TTC549 (cell line): Measurements from ENCODE around the gene NFATC2IP.

Source experiments
- FAIRE-seq: peaks from 2 replicates; lab custom pipeline; 2012; peaks lifted over from hg19 to GRCh38; lab: Jason Lieb, UNC

Gene NFATC2IP

DNA sequence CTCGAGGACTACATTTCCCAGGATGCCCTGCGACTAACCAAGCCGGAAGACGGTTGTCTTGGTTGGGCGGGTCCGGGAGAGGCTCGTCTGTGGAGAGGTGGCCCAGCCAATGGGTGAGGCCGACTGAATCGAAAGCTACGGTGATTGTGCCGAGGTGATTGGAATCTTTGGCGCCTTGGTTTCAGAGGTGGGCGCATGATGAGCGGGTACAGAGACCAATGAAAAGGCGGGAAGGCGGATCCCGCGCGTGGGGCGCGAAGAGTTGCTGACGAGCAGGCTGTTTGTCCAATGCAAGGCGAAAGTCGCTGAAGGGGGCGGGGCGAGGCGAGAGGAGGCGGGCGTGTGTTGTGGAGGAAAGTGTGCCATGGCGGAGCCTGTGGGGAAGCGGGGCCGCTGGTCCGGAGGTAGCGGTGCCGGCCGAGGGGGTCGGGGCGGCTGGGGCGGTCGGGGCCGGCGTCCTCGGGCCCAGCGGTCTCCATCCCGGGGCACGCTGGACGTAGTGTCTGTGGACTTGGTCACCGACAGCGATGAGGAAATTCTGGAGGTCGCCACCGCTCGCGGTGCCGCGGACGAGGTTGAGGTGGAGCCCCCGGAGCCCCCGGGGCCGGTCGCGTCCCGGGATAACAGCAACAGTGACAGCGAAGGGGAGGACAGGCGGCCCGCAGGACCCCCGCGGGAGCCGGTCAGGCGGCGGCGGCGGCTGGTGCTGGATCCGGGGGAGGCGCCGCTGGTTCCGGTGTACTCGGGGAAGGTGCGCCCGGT, at the start of gene NFATC2IP:
TSS of gene NFATC2IP (plus strand) at position 290 of the 762 bp plus-strand sequence. CDS start at position 365, 75 bp downstream.
- FAIRE-seq: peak; percentile 92

DNA sequence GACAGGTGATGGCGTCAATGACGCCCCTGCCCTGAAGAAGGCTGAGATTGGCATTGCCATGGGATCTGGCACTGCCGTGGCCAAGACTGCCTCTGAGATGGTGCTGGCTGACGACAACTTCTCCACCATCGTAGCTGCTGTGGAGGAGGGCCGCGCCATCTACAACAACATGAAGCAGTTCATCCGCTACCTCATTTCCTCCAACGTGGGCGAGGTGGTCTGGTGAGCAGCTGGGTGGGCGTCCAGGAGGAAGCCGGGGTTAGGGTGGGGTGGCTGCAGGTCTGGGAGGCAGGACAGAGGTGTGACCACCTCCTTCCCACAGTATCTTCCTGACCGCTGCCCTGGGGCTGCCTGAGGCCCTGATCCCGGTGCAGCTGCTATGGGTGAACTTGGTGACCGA, 48.9 kb upstream of the NFATC2IP start:
- FAIRE-seq: no peak

- FAIRE-seq: no peak
Measured at GRCh38 chr16:28902909-28903308, 47.8 kb upstream of the NFATC2IP start.

GRCh38 chr16:28903344-28904042, 47.2 kb upstream of the NFATC2IP start:
- no peak for FAIRE-seq

DNA sequence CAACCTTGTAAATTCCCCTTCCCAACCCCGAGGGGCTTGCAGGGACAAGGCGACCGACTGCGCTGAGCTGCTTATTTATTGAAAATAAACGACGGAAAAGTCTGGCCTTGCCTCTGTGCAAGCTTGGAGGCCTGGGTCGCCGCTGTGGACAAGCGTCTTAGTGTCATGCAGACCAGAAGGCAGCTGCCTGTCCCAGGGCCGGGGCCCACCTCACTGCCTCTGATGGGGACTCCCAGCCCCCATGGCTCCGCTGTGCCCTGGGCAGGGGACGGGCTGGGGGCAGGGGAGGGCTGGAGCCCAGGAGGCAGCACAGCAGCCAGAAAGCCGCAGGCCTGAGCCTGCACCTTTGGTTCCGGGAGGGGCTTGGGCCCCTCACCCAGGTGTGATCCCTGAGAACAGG, 46.4 kb upstream of the NFATC2IP start:
- FAIRE-seq: no peak

- no peak for FAIRE-seq
Measured at GRCh38 chr16:28904828-28905227, 45.9 kb upstream of the NFATC2IP start.

DNA sequence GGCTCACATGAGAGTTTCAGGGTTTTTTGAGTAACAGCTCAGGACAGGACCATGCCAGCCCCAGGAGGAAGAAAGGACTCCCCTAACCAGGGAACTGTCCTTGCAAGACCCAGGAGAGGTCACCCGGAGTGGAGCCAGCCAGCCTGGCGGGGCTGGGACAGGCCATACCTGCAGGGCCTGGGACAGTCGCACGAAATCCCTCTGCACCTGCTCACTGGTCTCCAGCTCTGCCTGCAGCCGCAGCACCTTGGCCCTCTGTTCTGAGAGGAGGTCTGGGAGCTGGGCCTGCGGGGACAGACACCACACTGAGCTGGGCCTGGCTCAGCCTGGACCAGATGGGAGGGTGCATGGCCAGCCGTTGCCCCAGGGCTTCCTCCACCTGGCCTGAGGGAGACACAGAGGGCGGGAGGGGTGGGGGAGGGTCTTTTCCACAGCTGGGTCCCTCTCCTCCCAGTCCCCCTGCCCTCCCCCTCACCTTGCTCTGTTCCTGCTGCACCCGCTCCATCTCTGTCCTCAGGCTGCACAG, 45.4 kb upstream of the NFATC2IP start:
- no peak for FAIRE-seq

DNA sequence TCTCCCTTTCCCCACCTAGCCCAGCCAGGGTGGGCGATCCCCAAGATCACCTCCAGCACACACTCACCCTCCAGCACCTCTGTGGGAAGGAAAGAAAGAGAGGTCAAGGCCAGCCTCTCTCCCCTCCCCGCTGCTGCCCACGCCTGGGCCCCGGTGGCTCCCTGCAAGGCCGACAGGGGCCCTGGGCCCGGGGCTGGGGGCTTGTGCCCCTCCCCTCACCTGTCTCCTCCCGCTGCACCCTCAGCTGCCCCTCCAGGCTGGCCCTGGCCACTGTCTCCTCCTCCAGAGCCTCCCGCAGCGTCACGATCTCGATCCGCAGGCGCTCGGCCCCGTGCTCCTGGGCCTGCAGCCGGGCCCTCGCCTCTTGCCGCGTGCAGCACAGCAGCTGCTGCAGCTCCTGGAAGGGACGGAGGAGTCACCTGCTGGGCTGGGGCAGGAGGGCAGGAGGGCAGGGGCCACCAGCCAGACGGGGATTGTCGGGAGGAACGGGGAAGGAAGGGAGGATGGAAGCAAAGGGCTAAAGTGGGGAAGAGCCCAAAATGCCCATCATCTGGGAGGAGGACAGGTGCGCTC, 44.9 kb upstream of the NFATC2IP start:
- no peak for FAIRE-seq

GRCh38 chr16:28910086-28911031, 40.4 kb upstream of the NFATC2IP start:
- no peak for FAIRE-seq

- no peak for FAIRE-seq
Measured at GRCh38 chr16:28912558-28912957, 38.2 kb upstream of the NFATC2IP start.

DNA sequence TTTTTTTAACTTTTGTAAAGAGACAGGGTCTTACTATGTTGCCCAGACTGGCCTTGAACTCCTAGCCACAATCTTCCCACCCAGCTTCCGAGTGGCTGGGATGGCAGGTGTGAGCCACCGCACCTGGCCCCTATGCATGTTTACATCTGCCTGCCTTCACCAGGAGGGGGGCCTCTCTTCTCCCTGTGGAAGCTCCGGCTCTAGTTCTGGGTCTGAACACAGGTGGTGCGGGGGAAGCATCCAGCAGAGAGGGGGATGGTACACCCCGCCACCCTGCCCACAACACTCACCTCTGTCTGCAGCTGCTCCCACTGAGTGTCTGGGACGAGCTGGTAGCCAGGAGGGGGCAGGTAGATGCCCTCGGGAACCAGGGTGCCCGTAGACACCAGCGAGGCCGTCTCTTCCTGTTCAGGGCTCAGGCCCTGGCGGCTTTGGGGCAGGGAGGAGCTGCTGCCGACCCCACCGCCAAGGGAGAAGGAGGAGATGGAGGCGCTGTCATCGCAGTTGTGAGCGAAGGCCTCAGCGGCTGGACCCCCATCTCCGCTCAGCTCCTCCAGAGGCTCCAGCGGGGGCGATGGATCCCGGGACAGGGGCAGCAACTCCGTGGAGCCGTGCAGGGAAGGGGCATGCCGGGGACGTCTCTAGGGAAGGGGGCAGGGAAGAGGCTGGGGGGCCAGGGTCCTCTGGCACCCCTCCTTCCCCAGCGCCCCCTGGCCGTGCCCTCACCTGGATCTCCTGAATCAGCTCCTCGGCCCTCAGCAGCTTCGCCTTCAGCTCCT, 36.6 kb upstream of the NFATC2IP start:
- no peak for FAIRE-seq

DNA sequence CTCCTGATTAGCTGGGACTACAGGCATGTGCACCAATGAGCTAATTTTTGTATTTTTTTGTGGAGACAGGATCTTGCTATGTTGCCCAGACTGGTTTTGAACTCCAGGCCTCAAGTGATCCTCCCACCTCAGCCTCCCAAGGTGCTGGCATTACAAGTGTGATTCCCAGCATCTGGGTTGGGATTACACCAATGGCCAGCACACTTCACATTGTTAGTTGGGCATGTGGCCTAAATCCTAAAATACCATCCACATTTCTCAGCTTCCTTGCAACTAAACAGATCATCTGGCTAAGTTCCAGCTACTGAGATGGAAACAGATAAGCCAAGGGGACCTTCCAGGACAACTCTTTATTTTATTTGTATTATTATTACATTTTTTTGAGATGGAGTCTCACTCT, 35.6 kb upstream of the NFATC2IP start:
- no peak for FAIRE-seq

DNA sequence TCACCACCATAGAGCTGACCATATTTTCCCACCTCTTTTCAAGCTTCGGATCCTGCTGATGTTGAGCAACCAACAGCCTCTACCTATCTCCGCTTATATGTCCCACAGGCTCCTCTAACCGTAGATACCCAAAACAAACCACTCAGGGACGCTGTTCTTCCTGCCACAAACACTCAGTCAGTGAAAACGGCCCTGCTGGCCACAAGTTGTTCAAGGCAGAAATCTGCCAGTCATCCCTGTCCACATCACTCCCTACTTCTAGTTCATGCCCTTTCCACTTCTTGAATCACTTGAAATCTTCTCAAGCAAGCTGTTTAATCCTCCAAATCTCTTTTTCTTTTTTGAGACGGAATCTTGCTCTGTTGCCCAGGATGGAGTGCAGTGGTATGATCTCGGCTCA, 33.6 kb upstream of the NFATC2IP start:
- FAIRE-seq: no peak

- no peak for FAIRE-seq
Measured at GRCh38 chr16:28918698-28919097, 32.0 kb upstream of the NFATC2IP start.

GRCh38 chr16:28923231-28923587, 27.5 kb upstream of the NFATC2IP start:
- FAIRE-seq: no peak

DNA sequence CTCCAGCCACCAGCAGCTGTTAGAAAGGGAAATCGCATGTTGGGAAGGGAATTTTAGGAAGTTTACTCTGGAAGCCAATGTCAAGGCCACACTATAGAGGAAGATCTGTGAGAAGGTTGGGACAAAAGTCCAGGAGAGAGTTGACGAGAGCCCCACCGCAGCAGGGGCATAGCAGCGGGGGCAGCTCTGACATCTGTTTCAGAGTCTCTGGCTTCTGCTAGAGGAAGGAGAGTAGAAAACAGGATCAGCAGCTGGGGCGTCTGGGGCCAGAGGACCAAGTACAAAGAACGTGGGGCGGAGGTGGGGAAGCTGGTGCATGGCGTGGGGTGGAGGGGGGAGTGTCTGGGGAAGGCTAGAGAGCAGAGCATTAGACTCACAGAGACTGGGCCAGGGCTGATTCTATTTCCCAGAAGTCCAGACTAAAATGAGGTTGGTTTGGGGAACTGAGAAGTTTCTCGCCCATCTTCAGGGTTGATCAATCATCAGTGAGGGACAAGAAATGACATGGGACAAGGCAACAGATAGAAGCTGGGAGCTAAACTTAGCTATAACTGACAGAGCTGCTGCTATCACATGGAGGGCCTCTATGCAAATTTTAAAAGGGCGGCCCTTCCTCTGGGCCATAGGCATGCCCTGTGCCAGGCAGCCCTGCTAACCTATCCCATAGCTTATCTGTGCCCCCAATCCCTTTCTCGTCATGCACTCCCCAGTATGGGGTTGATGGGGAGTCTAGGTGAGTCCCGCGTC, 26.9 kb upstream of the NFATC2IP start:
- no peak for FAIRE-seq

DNA sequence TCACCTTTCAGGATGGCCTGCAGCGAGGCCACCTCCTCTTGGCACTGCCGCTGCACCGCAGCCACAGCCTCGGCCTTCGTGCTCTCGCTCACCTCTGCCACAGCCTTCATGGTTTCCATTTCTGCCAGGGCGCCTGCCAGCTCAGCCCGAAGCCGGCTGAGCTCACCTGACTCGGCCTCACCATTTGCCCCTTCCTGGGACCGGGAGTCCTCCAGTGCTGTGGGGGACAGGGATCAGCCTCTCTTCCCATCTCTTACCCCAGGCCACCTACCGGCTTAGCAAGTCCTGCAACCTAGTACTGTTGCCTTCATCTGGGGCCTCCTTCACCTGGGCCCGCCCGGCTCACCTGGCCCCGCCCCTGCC, 26.4 kb upstream of the NFATC2IP start:
- FAIRE-seq: no peak

GRCh38 chr16:28924762-28925385, 25.9 kb upstream of the NFATC2IP start, which contains the start of gene RABEP2:
Gene RABEP2 (minus strand): TSS chr16:28925238. CDS start chr16:28925163, 75 bp downstream.
- no peak for FAIRE-seq

GRCh38 chr16:28925386-28926228, 25.1 kb upstream of the NFATC2IP start:
- FAIRE-seq: no peak
